ENCODE data around the gene STAU1.

- no peak for TF ChIP-seq CTCF (tag by site-specific recombination; IDR thresholded peaks at IDR 0.05)
- no peak for TF ChIP-seq ZNF341 (tag by site-specific recombination; IDR thresholded peaks at IDR 0.05; ENCODE audit: low read depth)
- no peak for TF ChIP-seq ATF2 (tag by site-specific recombination; IDR thresholded peaks at IDR 0.05; ENCODE audit: low read depth)
- TF ChIP-seq ZFP41 (tag by site-specific recombination; IDR thresholded peaks at IDR 0.05; ENCODE audit: borderline replicate concordance), result no peak
- TF ChIP-seq HOXA7 (CRISPR knock-in tag; IDR thresholded peaks at IDR 0.05; ENCODE audit: borderline replicate concordance), result no peak
- no peak for TF ChIP-seq ZNF664 (tag by site-specific recombination; IDR thresholded peaks at IDR 0.05)
- no peak for TF ChIP-seq ZNF132 (tag by site-specific recombination; IDR thresholded peaks at IDR 0.05; ENCODE audit: borderline replicate concordance)
- TF ChIP-seq ZNF37A (tag by site-specific recombination; IDR thresholded peaks at IDR 0.05), result no peak
- TF ChIP-seq ZSCAN5A (tag by site-specific recombination; IDR thresholded peaks at IDR 0.05), result no peak
- TF ChIP-seq ZNF416 (tag by site-specific recombination; IDR thresholded peaks at IDR 0.05), result no peak
- no peak for TF ChIP-seq ZNF274 (IDR thresholded peaks at IDR 0.05; ENCODE audit: low read length)
- no peak for TF ChIP-seq ZNF274 (tag by site-specific recombination; IDR thresholded peaks at IDR 0.05; ENCODE audit: borderline replicate concordance)
- TF ChIP-seq ZNF580 (tag by site-specific recombination; IDR thresholded peaks at IDR 0.05), result no peak
- TF ChIP-seq ZNF423 (tag by site-specific recombination; IDR thresholded peaks at IDR 0.05), result no peak
These were observed 51.1 kb downstream of the STAU1 start for GRCh38 chr20:49136817-49137571.
